Measurements from ENCODE around the gene ST6GALNAC5. TPM values are rescaled to one million over a fixed set of nuclear protein-coding genes. Genes with fewer than 3 reads are reported as not detected.
A peak's percentile ranks its signal among the peaks of the same experiment; 100 is the strongest.

The ST6GALNAC5 gene
- total RNA-seq, 4 donors from 2014 or later: 0.16 TPM; not detected in 3

DNA sequence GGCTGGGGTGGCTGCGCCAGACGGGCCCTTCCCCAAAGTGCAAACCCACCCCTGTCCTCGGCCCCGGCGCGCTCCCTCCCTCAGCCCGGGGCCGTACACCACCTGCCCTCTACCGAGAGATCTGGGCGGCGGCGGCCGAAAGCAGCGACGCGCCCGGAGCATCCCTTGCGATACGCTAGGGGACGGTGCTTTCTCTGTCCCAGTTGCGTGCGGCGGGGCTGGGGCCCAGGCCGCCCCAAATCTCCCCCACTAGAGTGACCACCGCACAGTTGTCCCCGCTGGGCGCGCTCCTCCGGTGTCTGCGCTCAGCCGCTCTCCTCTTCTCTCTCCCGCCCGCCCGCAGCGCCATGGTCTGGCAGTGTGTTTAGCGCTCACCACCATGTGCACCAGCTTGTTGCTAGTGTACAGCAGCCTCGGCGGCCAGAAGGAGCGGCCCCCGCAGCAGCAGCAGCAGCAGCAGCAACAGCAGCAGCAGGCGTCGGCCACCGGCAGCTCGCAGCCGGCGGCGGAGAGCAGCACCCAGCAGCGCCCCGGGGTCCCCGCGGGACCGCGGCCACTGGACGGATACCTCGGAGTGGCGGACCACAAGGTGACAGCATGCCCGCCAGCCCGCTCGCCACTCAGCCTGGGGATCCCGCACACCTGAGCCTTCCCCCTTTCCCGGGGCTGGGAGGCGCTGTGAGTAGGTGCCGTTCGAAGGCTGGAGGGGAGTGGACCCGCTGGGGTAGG lies 1.0 kb downstream of the ST6GALNAC5 start:
- DNase-seq (no peak), ATAC-seq (no peak)
- no peaks in the 10 kb centered on the region for H3K36me3 ChIP-seq
- peaks cover 5 to 12% of the 10 kb centered on the region in 2 donors for H3K4me1 ChIP-seq
- peaks cover 38 to 44% (median 39%) of the 10 kb centered on the region in 3 donors for H3K27me3 ChIP-seq
- H3K9me3 ChIP-seq: no peaks in the 10 kb centered on the region
- intact Hi-C loops (cut with DNase I; ENCODE audit: low total_unique reads) (no loop called here), in situ Hi-C loops (cut with MboI; ENCODE audit: low sequenced_read_pairs in 4 of 4) (no loop called here)
- TF ChIP-seq, protein P1, sequence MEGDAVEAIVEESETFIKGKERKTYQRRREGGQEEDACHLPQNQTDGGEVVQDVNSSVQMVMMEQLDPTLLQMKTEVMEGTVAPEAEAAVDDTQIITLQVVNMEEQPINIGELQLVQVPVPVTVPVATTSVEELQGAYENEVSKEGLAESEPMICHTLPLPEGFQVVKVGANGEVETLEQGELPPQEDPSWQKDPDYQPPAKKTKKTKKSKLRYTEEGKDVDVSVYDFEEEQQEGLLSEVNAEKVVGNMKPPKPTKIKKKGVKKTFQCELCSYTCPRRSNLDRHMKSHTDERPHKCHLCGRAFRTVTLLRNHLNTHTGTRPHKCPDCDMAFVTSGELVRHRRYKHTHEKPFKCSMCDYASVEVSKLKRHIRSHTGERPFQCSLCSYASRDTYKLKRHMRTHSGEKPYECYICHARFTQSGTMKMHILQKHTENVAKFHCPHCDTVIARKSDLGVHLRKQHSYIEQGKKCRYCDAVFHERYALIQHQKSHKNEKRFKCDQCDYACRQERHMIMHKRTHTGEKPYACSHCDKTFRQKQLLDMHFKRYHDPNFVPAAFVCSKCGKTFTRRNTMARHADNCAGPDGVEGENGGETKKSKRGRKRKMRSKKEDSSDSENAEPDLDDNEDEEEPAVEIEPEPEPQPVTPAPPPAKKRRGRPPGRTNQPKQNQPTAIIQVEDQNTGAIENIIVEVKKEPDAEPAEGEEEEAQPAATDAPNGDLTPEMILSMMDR (IDR thresholded peaks at IDR 0.05 in 4 of 5, conservative IDR thresholded peaks at IDR 0.05 in 1 of 5): no peak
- TF ChIP-seq POLR2A (IDR thresholded peaks at IDR 0.05): no peak
- H3K27ac ChIP-seq: no peak overlapping the region
- peak overlapping the region; percentile 31 to 53 (median 37) for H3K4me3 ChIP-seq

DNA sequence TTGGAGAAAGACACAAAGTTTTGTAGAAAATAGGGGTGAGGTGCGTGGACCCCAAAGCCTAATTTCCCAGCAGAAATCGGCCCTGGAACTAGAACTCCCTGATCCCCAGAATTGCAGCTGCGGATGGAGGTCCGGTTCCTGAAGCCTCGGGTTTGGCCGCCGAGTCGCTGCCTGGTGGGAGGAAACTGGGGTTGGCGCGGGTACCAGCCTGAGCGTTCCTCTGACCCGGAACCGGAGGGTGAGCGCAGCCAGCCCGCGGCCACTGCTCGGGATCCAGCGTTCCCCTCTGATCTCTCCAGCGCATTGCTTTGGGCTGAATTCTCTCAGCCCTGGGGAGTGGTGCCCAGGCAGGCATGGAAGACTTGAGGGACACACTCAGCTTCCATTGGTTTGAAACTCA lies 1.6 kb downstream of the ST6GALNAC5 start:
- DNase-seq: no peak
- Histone ChIP-seq H3K9me3 (no peaks in the 10 kb centered on the region), H3K4me1 (peaks cover 5 to 12% of the 10 kb centered on the region in 2 donors), H3K27ac (no peak overlapping the region), H3K36me3 (no peaks in the 10 kb centered on the region), H3K4me3 (no peak overlapping the region), H3K27me3 (peaks cover 38 to 44% (median 39%) of the 10 kb centered on the region in 3 donors)
- no peak for ATAC-seq
- in situ Hi-C loops (cut with MboI; ENCODE audit: low sequenced_read_pairs in 4 of 4): no loop called here
- no peak for TF ChIP-seq POLR2A (IDR thresholded peaks at IDR 0.05)
- TF ChIP-seq, protein P1 (IDR thresholded peaks at IDR 0.05 in 4 of 5, conservative IDR thresholded peaks at IDR 0.05 in 1 of 5): no peak
- intact Hi-C loops (cut with DNase I; ENCODE audit: low total_unique reads): no loop called here

DNA sequence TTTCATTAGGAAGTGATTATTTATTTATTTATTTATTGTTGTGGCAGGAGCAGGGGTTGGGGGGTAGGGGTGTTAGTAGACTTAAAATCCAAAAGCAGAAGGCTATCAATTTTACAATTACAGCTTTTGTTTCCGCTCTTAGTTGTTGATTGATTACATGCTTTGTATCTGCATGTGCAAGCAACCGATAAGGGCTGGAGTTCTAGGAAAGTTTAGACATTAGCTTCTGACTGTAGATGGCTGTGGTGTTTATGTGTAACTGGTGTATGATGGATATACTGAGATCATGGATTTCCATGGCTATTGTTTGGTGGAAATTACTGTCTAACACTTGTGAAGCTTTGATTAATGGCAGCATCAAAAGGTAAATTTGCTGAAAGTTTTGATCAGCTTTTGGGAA lies 2.8 kb downstream of the ST6GALNAC5 start:
- H3K9me3 ChIP-seq: no peaks in the 10 kb centered on the region
- H3K27ac ChIP-seq: no peak overlapping the region
- TF ChIP-seq, protein P1 (IDR thresholded peaks at IDR 0.05 in 4 of 5, conservative IDR thresholded peaks at IDR 0.05 in 1 of 5): no peak
- no peak for TF ChIP-seq POLR2A (IDR thresholded peaks at IDR 0.05)
- in situ Hi-C loops (cut with MboI; ENCODE audit: low sequenced_read_pairs in 4 of 4) (no loop called here), intact Hi-C loops (cut with DNase I; ENCODE audit: low total_unique reads) (no loop called here)
- H3K36me3 ChIP-seq: no peaks in the 10 kb centered on the region
- peaks cover 36 to 44% (median 39%) of the 10 kb centered on the region in 3 donors for H3K27me3 ChIP-seq
- no peak overlapping the region for H3K4me3 ChIP-seq
- H3K4me1 ChIP-seq: peaks cover 5 to 12% of the 10 kb centered on the region in 2 donors
- ATAC-seq: no peak
- no peak for DNase-seq

DNA sequence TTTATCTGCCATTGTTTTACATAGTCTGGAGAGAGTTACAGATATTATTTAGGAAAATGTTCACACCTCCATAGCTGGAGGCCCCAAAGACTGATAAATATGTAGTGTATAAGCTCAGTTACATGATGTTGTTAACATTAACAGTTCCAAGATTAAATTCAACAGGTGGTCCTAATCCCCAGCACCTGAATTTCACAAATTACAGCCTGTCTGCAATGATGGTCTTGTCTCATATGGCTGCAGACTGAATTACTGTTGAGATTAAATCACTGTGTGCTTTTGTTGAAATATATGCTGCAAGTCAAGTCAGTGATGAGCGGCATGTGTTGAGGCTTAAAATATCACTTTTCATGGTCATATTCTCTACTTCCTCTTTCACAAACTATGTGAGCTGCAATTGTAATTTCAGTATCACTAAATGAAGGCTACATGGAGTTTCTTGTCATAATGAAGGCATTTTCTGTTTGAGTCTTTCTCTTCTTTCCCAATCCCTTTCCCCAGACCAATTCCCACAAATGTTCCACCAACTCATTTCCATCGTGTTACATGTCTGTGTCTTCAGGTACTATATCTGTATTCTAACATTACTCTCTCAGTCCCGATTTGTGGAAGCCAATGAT lies 4.2 kb downstream of the ST6GALNAC5 start:
- in situ Hi-C loops (cut with MboI; ENCODE audit: low sequenced_read_pairs in 4 of 4): no loop called here
- TF ChIP-seq, protein P1 (IDR thresholded peaks at IDR 0.05 in 4 of 5, conservative IDR thresholded peaks at IDR 0.05 in 1 of 5): no peak
- TF ChIP-seq POLR2A (IDR thresholded peaks at IDR 0.05): no peak
- no peak overlapping the region for H3K4me3 ChIP-seq
- no peak for ATAC-seq
- H3K9me3 ChIP-seq: no peaks in the 10 kb centered on the region
- H3K27ac ChIP-seq: no peak overlapping the region
- no peak for DNase-seq
- H3K4me1 ChIP-seq: peaks cover 5 to 12% of the 10 kb centered on the region in 2 donors
- peaks cover 28 to 34% (median 29%) of the 10 kb centered on the region in 3 donors for H3K27me3 ChIP-seq
- intact Hi-C loops (cut with DNase I; ENCODE audit: low total_unique reads): no loop called here
- no peaks in the 10 kb centered on the region for H3K36me3 ChIP-seq

Measured in gastrocnemius medialis (tissue), 4 donors.